Lower lobe of right lung (tissue), 2 donors: Measurements from ENCODE around the gene PCED1B. TPM values are rescaled to one million over a fixed set of nuclear protein-coding genes. Genes with fewer than 3 reads are reported as not detected.

Experiments
- ATAC-seq, 2 donors: fragments of 200-7000 bp; cut with Tn5 transposase; one replicate each; pipeline ENCODE4 v1.9.1; 2020 to 2022; ENCODE audit warnings: mild to moderate bottlenecking in 2 of 2, moderate library complexity in 2 of 2
- DNase-seq: peaks from one replicate; pipeline ENCODE4 v3.0.0-alpha.2; 2020
- H3K27ac ChIP-seq: fragments of 200-600 bp; one replicate; pipeline ENCODE4 v1.8.0; 2022
- H3K27me3 ChIP-seq: fragments of 200-600 bp; one replicate; pipeline ENCODE4 v1.8.0; 2022; ENCODE audit warnings: low read depth
- H3K36me3 ChIP-seq: fragments of 200-600 bp; one replicate; pipeline ENCODE4 v1.8.0; 2022; ENCODE audit warnings: mild to moderate bottlenecking
- H3K4me1 ChIP-seq: fragments of 200-600 bp; one replicate; pipeline ENCODE4 v1.8.0; 2022
- H3K4me3 ChIP-seq: fragments of 200-600 bp; one replicate; pipeline ENCODE4 v1.8.0; 2022; ENCODE audit warnings: mild to moderate bottlenecking
- H3K9me3 ChIP-seq: fragments of 200-600 bp; one replicate; pipeline ENCODE4 v1.8.0; 2022
- CTCF ChIP-seq: fragments of 200-600 bp; IDR thresholded peaks from one replicate; pipeline ENCODE4 v1.8.0; 2022; ENCODE audit warnings: antibody characterized with exemption, mild to moderate bottlenecking
- intact Hi-C: fragments of 100-400 bp; cut with DNase I; formaldehyde crosslinking; loops from one replicate; pipeline ENCODE4 v1.11.0; 2022
- total RNA-seq: library from RNA; stranded (reverse); fragmentation: NEBNext Ultra II Directional; extraction: Animal tissue kit (Norgen Biotek cat#: 25700); gene quantifications from one replicate; pipeline ENCODE4 v1.2.1, GENCODE V29; 2021
- donor health status: DM: no; HTN: yes; CAD: no; lungs with severe emphysema.

PCED1B gene
- total RNA-seq, 1 donor from 2014 or later, result 13.4 TPM

GRCh38 chr12:47105914-47106674 is 26.7 kb downstream of the PCED1B start:
- H3K4me1 ChIP-seq, result no peaks in the 10 kb centered on the region
- ATAC-seq, result peak in 1 of 2 donors; percentile 38
- no peak overlapping the region for H3K4me3 ChIP-seq
- intact Hi-C loops, result no loop called here
- H3K27me3 ChIP-seq, result no peaks in the 10 kb centered on the region
- no peak for DNase-seq
- no peaks in the 10 kb centered on the region for H3K36me3 ChIP-seq
- no peak for TF ChIP-seq CTCF
- H3K27ac ChIP-seq, result no peak overlapping the region
- no peaks in the 10 kb centered on the region for H3K9me3 ChIP-seq

GRCh38 chr12:47107446-47107845 is 28.0 kb downstream of the PCED1B start:
- H3K27ac ChIP-seq, result no peak overlapping the region
- no peaks in the 10 kb centered on the region for H3K27me3 ChIP-seq
- H3K4me1 ChIP-seq, result no peaks in the 10 kb centered on the region
- no peak overlapping the region for H3K4me3 ChIP-seq
- intact Hi-C loops, result no loop called here
- no peak for ATAC-seq
- TF ChIP-seq CTCF, result no peak
- no peak for DNase-seq
- no peaks in the 10 kb centered on the region for H3K9me3 ChIP-seq
- H3K36me3 ChIP-seq, result no peaks in the 10 kb centered on the region

- H3K4me1 ChIP-seq, result no peaks in the 10 kb centered on the region
- intact Hi-C loops, result no loop called here
- H3K4me3 ChIP-seq, result no peak overlapping the region
- no peaks in the 10 kb centered on the region for H3K36me3 ChIP-seq
- DNase-seq (no peak), ATAC-seq (no peak)
- TF ChIP-seq CTCF, result no peak
- H3K27ac ChIP-seq, result no peak overlapping the region
- no peaks in the 10 kb centered on the region for H3K27me3 ChIP-seq
- H3K9me3 ChIP-seq, result no peaks in the 10 kb centered on the region
These were observed 28.5 kb downstream of the PCED1B start for GRCh38 chr12:47107926-47108325.

- Histone ChIP-seq H3K27me3 (no peaks in the 10 kb centered on the region), H3K4me1 (no peaks in the 10 kb centered on the region), H3K4me3 (no peak overlapping the region), H3K27ac (no peak overlapping the region), H3K36me3 (no peaks in the 10 kb centered on the region), H3K9me3 (no peaks in the 10 kb centered on the region)
- TF ChIP-seq CTCF, result no peak
- DNase-seq (no peak), ATAC-seq (no peak)
- intact Hi-C loops, result no loop called here
These were observed 30.7 kb downstream of the PCED1B start for GRCh38 chr12:47110011-47110541.

GRCh38 chr12:47110718-47111391 is 31.4 kb downstream of the PCED1B start:
- no peak overlapping the region for H3K4me3 ChIP-seq
- intact Hi-C loops, result no loop called here
- no peaks in the 10 kb centered on the region for H3K27me3 ChIP-seq
- no peaks in the 10 kb centered on the region for H3K36me3 ChIP-seq
- no peaks in the 10 kb centered on the region for H3K4me1 ChIP-seq
- DNase-seq (no peak), ATAC-seq (no peak)
- H3K27ac ChIP-seq, result no peak overlapping the region
- no peak for TF ChIP-seq CTCF
- no peaks in the 10 kb centered on the region for H3K9me3 ChIP-seq
